Lower leg skin (tissue), 3 donors: ENCODE measurements around the gene LACC1.

Source experiments
- CTCF ChIP-seq, 3 donors: fragments of 450-650 bp; IDR thresholded peaks; one replicate each; pipeline ENCODE4 v1.5.1; 2016; ENCODE audit warnings: antibody characterized with exemption in 3 of 3, mild to moderate bottlenecking in 3 of 3, moderate library complexity in 2 of 3
- POLR2A ChIP-seq, 2 donors: fragments of 450-650 bp; IDR thresholded peaks; one replicate each; pipeline ENCODE4 v1.6.1; 2016 to 2017; ENCODE audit warnings: antibody characterized with exemption in 2 of 2, mild to moderate bottlenecking in 1 of 2, moderate library complexity in 1 of 2

DNA sequence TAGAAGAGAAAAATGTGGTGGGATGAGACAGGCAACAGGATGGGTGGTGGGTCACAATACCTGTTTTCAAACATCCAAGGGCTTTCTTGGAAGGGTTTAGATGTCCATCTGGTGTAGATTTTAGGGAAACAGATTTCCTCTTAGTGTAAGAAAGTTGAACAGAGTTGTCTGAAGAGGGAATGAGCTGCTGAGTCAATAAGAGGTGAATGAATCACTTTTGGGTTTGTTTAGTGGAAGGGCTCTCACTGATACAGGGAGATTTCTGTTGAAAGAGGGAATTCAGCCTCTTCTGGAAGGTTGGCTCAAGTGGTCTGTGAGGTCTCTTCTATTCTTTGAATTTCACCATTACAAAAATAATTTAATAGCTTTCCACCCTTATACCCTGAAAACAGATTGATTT is 54.6 kb downstream of the LACC1 start:
- no peak for TF ChIP-seq CTCF (IDR thresholded peaks at IDR 0.05)
- no peak for TF ChIP-seq POLR2A (IDR thresholded peaks at IDR 0.05)
